Left ventricle myocardium inferior (tissue), 1 donor: ENCODE results near the gene OR6J1. TPM values are rescaled to one million over a fixed set of nuclear protein-coding genes. Genes with fewer than 3 reads are reported as not detected.

Experiments
- DNase-seq: peaks from one replicate; pipeline ENCODE4 v3.0.0-alpha.2; 2020
- H3K27ac ChIP-seq: fragments of 200-600 bp; replicated peaks from 2 replicates; pipeline ENCODE4 v1.8.0; 2021
- H3K27me3 ChIP-seq: fragments of 200-600 bp; 2 replicates; pipeline ENCODE4 v1.8.0; 2021; ENCODE audit warnings: low read depth
- H3K36me3 ChIP-seq: fragments of 200-600 bp; 2 replicates; pipeline ENCODE4 v1.8.0; 2021
- H3K4me1 ChIP-seq: fragments of 200-600 bp; 2 replicates; pipeline ENCODE4 v1.8.0; 2021
- H3K4me3 ChIP-seq: fragments of 200-600 bp; 2 replicates; pipeline ENCODE4 v1.8.0; 2021; ENCODE audit warnings: mild to moderate bottlenecking, moderate library complexity
- H3K9me3 ChIP-seq: fragments of 200-600 bp; replicated peaks from 2 replicates; pipeline ENCODE4 v1.8.0; 2021
- CTCF ChIP-seq: fragments of 200-600 bp; IDR thresholded peaks from 2 replicates; pipeline ENCODE4 v1.8.0; 2021; ENCODE audit warnings: antibody characterized with exemption, mild to moderate bottlenecking, borderline replicate concordance
- intact Hi-C: fragments of 100-400 bp; cut with micrococcal nuclease; formaldehyde crosslinking; loops from one replicate; pipeline ENCODE4 v1.11.0; 2022
- total RNA-seq: library from RNA; stranded (reverse); fragmentation: NEBNext Ultra II Directional; extraction: Animal tissue kit (Norgen Biotek cat#: 25700); gene quantifications from one replicate; pipeline ENCODE4 v1.2.1, GENCODE V29; 2021
- donor health status: DM: no; HTN: yes; CAD: no; lungs with severe emphysema.

Gene OR6J1
- total RNA-seq, 1 donor from 2014 or later = not detected

DNA sequence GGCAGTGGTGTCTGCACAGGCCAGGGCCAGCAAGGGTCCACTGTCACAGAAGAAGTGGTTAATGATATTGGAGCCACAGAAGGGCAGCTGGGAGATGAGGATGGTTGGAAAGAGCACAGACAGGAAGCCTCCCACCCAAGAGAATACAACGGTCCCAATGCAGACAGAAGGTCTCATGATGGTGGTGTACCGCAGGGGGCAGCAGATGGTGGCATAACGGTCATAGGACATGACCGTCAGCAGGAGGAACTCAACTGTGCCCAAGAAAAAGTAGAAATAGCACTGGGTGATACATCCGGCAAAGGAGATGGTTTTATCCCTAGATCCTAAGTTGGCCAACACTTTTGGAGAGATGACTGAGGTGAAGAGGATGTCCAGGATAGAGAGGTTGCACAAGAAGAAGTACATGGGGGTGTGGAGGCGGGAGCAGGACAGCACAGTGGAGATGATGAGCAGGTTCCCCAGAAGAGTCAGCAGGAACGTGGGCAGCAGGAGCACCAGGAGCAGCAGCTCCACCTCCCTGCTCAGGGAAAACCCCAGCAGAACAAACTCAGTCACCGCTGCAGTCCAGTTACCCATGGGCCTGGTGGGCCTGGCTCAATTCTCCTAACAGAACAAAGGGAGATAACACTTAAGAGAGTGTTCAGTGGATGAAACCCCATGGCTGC lies 9.8 kb downstream of the OR6J1 start:
- DNase-seq = no peak
- Histone ChIP-seq H3K27ac (no peak overlapping the region), H3K4me1 (no peaks in the 10 kb centered on the region), H3K27me3 (peaks cover 3% of the 10 kb centered on the region), H3K4me3 (no peak overlapping the region), H3K9me3 (no peaks in the 10 kb centered on the region), H3K36me3 (no peaks in the 10 kb centered on the region)
- TF ChIP-seq CTCF = no peak
- intact Hi-C loops = no loop called here

GRCh38 chr14:22630486-22630885 lies 13.7 kb downstream of the OR6J1 start:
- Histone ChIP-seq H3K9me3 (no peaks in the 10 kb centered on the region), H3K36me3 (no peaks in the 10 kb centered on the region), H3K4me1 (no peaks in the 10 kb centered on the region), H3K27me3 (peaks cover 3% of the 10 kb centered on the region), H3K4me3 (no peak overlapping the region), H3K27ac (no peak overlapping the region)
- TF ChIP-seq CTCF = no peak
- intact Hi-C loops = no loop called here
- no peak for DNase-seq

DNA sequence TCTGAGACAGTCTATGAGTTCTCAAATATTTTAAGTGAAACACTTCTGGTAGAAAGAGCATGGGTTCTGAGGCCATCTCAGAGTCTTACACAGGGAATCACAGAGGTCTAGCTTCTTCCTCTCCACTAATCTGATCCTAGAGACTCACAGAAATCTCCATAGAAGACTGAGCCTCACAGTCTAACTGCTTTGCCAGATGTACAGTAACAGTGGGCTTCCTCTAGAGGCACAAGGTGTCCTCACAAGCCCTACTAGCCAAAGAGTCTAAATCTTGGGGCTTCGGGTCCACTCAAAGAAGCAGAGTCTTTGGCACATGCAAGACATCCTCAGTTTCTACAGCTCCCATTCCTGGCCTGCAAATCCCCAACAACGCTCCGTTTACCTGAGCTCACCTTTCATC lies 14.1 kb downstream of the OR6J1 start:
- Histone ChIP-seq H3K27ac (no peak overlapping the region), H3K9me3 (no peaks in the 10 kb centered on the region), H3K4me1 (no peaks in the 10 kb centered on the region), H3K4me3 (no peak overlapping the region), H3K36me3 (no peaks in the 10 kb centered on the region), H3K27me3 (peaks cover 3% of the 10 kb centered on the region)
- DNase-seq = no peak
- intact Hi-C loops = no loop called here
- TF ChIP-seq CTCF = no peak

DNA sequence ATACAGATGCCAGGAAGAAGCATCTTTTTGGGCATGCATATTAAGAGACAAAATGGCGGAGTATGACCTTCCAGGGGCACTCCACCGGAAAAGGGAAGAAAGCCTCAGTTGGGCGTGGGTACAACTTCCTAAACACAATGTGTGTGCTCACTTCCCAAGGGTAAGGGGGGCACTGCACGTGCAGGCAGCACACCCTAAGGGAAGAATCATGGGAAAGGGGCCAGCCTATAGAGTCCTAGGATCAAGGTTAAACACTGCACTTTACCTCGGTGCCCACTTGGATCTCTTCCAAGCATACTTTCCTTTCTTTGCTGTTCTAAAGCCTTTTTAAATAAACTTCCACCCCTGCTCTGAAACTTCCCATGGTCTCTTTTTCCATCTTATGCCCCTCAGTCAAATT lies 14.8 kb downstream of the OR6J1 start:
- no peaks in the 10 kb centered on the region for H3K36me3 ChIP-seq
- no peak for TF ChIP-seq CTCF
- no peak overlapping the region for H3K27ac ChIP-seq
- no peaks in the 10 kb centered on the region for H3K4me1 ChIP-seq
- H3K4me3 ChIP-seq = no peak overlapping the region
- H3K9me3 ChIP-seq = no peaks in the 10 kb centered on the region
- intact Hi-C loops = no loop called here
- no peak for DNase-seq
- peaks cover 3% of the 10 kb centered on the region for H3K27me3 ChIP-seq

GRCh38 chr14:22627506-22628263 lies 16.5 kb downstream of the OR6J1 start:
- TF ChIP-seq CTCF = no peak
- Histone ChIP-seq H3K27me3 (peaks cover 3% of the 10 kb centered on the region), H3K4me3 (no peak overlapping the region), H3K9me3 (no peaks in the 10 kb centered on the region), H3K36me3 (no peaks in the 10 kb centered on the region), H3K27ac (no peak overlapping the region), H3K4me1 (peaks cover 3% of the 10 kb centered on the region)
- intact Hi-C loops = no loop called here
- DNase-seq = no peak
